Skeletal muscle tissue (tissue), 4 donors: ENCODE results near the gene TAOK3. TPM values are rescaled to one million over a fixed set of nuclear protein-coding genes. Genes with fewer than 3 reads are reported as not detected.

Experiments
- H3K27ac ChIP-seq: one replicate; pipeline ENCODE4 v1.7.0; 2013; ENCODE audit warnings: mild to moderate bottlenecking, low read depth, low read length, inconsistent platforms
- H3K27me3 ChIP-seq, 3 donors: one replicate each; pipeline ENCODE4 v1.7.0; 2013; ENCODE audit warnings: low read length in 3 of 3; ENCODE audit not compliant: control insufficient read depth in 3 of 3, insufficient read depth in 3 of 3
- H3K36me3 ChIP-seq, 3 donors: one replicate each; pipeline ENCODE4 v1.7.0; 2013; ENCODE audit warnings: low read length in 3 of 3; ENCODE audit not compliant: control insufficient read depth in 3 of 3, insufficient read depth in 3 of 3
- H3K4me1 ChIP-seq, 3 donors: one replicate each; pipeline ENCODE4 v1.7.0; 2013; ENCODE audit warnings: low read length in 3 of 3, mild to moderate bottlenecking in 3 of 3; ENCODE audit not compliant: control insufficient read depth in 3 of 3, insufficient read depth in 3 of 3
- H3K4me3 ChIP-seq, 3 donors: one replicate each; pipeline ENCODE4 v1.7.0; 2013; ENCODE audit warnings: low read length in 3 of 3
- H3K9ac ChIP-seq, 3 donors: one replicate each; pipeline ENCODE4 v1.7.0; 2013; ENCODE audit warnings: low read length in 3 of 3, mild to moderate bottlenecking in 3 of 3, moderate library complexity in 2 of 3, low read depth in 1 of 3
- H3K9me3 ChIP-seq, 3 donors: one replicate each; pipeline ENCODE4 v1.7.0; 2013; ENCODE audit warnings: low read length in 3 of 3; ENCODE audit not compliant: control insufficient read depth in 3 of 3
- total RNA-seq: library from RNA; depleted of rRNA; stranded (reverse); fragments of >200 nt; gene quantifications from one replicate; pipeline ENCODE4 v1.2.3, GENCODE V29; 2014
- donor health status: Osteomylitis.

TAOK3 gene
- total RNA-seq, 1 donor from 2014 or later: 9.4 TPM

DNA sequence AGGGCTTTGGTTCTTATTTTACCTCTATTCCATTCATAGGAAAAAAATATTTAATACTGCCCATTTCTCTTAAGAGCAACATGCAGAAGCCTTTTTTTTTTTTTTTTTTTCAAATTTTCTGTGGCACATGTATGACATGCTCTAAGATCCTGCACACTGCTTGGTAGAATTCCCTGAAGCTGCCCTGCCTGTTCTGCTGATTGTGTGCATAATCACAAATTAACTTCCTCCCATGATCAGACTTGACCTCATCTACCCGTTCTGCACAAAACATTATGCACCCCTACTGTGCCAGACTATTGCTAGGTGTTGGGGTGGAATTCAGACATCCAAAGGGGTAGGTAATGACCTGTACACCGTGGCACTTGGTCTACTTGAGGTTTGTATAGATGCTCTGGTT is 25.8 kb upstream of the TAOK3 start:
- Histone ChIP-seq H3K27ac (no peak overlapping the region), H3K27me3 (no peaks in the 10 kb centered on the region), H3K9me3 (no peaks in the 10 kb centered on the region), H3K4me1 (peaks cover 0 to 6% (median 2%) of the 10 kb centered on the region in 3 donors), H3K36me3 (peaks cover 17 to 70% (median 58%) of the 10 kb centered on the region in 3 donors), H3K9ac (no peak overlapping the region), H3K4me3 (no peak overlapping the region)

DNA sequence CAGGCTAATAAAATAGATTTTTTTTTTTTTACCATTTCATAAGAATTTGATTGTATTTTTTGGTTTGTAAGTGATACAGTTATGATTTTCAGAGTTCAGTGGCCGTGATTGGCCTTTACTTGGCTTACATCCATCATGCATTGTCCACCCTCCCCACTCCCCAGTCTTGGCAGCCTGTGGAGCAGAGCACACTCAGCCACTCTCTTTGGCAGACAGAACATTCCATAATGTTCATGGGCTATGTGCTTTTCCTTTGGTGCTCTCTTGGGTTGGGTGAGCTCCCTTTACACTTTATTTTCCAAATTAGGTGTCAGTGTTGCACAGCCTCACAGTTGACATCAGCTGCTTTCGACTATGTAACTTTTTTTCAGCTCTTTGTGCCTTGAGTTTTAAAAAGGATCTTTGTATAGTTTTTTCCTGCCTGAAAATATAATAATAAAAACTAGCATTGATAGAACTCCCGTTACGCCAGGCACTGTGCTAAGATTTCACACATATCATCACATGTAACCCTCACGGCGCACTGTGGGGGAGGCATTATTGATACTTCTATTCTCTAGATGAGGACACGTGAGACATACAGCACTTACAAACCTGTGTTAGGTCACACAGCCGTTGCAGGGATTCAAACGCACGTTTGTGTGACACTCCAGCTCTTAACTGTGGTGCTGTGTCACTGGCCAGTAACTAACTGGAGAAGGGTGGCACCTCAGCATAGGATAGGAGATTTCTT is 25.2 kb upstream of the TAOK3 start:
- Histone ChIP-seq H3K9me3 (no peaks in the 10 kb centered on the region), H3K36me3 (peaks cover 12 to 63% (median 57%) of the 10 kb centered on the region in 3 donors)

DNA sequence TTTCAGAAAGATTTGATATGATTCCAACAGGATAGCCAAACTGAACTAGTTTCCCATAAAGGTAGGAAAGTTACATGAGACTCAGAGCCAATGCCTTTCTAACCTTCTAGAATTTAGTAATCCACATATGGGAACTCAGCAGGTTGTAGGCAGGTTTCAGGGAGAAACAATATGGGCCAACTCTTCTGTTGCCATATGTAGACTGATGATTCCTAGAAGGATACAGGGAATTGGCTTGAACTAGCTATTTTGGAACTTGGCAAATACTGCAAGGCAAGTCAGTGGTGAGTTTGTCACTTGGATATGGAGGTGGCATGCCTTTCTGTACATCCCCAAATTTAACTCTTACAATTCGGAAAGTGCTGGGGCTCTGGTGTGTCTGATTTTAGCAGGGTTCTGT is 19.1 kb upstream of the TAOK3 start:
- Histone ChIP-seq H3K27ac (no peak overlapping the region), H3K4me1 (peaks cover 5 to 14% (median 5%) of the 10 kb centered on the region in 3 donors), H3K9me3 (no peaks in the 10 kb centered on the region), H3K36me3 (peaks cover 23 to 69% (median 50%) of the 10 kb centered on the region in 3 donors), H3K4me3 (no peak overlapping the region), H3K9ac (no peak overlapping the region), H3K27me3 (no peaks in the 10 kb centered on the region)

More for the DNA sequence above, 25.2 kb upstream of the TAOK3 start:
- no peak overlapping the region for H3K9ac ChIP-seq
- no peaks in the 10 kb centered on the region for H3K27me3 ChIP-seq
- H3K27ac ChIP-seq: no peak overlapping the region
- H3K4me3 ChIP-seq: no peak overlapping the region
- peaks cover 0 to 6% (median 2%) of the 10 kb centered on the region in 3 donors for H3K4me1 ChIP-seq

DNA sequence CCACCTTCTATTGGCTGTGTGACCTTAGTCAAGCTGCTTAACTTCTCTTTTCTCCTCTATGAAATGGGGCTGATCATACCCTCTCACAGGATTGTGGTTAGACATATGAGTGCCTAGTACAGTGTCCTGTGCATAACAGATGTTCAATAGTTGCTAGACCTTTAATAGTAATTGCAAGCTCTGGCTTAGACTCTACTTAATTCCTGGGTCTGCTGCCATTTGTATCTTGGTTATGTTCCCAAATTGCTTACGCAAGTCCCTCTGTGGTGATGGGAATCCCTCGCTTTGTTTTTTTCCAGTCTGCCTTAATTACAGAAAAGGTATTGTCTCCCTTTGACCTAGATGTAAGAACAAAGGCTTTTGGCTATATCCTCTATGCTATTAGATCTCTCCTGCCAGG is 18.7 kb upstream of the TAOK3 start:
- Histone ChIP-seq H3K4me1 (peaks cover 5 to 14% (median 5%) of the 10 kb centered on the region in 3 donors), H3K9ac (no peak overlapping the region), H3K27ac (no peak overlapping the region), H3K9me3 (no peaks in the 10 kb centered on the region), H3K27me3 (no peaks in the 10 kb centered on the region), H3K36me3 (peaks cover 26 to 73% (median 51%) of the 10 kb centered on the region in 3 donors), H3K4me3 (no peak overlapping the region)

DNA sequence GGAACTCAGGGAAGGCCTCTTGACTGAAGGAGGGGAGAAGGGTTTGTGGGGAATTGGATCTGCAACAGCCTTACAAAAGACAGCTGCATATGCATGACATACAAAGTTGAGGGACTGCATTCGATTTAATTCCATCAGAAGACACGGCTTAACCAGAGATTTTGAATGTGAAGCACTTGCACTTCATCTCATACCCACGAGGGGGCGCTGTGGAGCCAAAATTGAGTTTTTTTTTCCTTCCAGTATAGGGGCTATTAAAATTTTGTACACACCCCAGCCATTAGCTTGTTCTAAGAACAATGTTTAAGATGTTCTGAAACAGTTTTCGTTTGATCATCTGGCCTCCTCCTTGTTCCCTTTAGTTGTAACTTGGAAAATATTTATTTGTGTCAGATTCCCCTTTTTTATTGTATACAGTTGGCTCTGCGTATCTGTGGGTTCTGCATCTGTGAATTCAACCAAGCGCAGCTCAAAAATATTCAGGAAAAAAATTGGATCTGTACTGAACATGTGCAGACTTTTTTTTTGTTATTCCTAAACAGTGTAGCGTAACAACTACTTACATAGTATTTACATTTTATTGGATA is 5.3 kb upstream of the TAOK3 start:
- H3K27ac ChIP-seq: peak overlapping the region; percentile 92
- H3K9ac ChIP-seq: peak overlapping the region in 2 of 3 donors; percentile 55 to 84
- H3K9me3 ChIP-seq: no peaks in the 10 kb centered on the region
- peak overlapping the region; percentile 67 to 93 (median 90) for H3K4me3 ChIP-seq
- H3K36me3 ChIP-seq: peaks cover 10 to 21% (median 19%) of the 10 kb centered on the region in 3 donors
- no peaks in the 10 kb centered on the region for H3K27me3 ChIP-seq
- peaks cover 27 to 38% (median 32%) of the 10 kb centered on the region in 3 donors for H3K4me1 ChIP-seq

DNA sequence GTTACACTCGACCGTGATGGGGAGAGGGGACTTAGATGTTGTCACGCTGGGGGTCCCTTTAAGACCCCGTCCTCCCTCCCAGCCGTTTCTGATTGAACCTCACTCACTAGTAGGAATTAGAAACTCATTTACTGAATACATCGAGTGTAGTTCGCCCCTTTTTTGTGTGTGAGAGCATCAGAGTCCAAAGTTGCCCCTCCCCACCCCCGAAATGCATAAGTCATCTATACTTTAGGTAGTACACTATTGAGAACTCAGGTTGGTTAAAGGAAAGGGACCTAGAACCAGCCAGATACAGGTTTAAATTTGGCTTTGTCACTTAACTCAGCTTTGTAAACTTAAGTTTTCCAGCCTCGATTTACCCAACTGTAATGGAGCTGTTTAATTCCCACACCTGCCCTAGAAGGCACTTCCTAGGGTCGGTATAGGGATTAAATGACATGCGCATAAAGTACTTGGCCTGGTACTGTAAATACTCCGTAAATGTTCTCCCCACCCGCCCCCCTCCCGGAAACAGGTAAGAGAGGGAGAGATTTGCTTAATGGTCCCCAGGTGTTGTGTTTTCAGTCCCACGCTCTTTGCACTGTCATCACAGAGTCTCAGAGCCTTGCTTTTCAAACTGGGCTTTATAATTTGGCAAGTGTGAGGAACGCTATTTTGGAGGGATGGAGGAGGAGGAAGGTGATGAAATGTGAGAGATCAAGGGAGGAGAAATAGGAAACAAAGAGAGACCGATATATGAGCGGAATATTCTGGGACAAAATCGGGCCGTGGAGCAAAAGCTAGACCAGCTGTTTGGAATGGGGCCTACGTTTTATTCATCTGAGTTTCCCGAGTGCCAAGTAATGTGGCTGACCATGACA is 4.5 kb upstream of the TAOK3 start:
- H3K9me3 ChIP-seq: no peaks in the 10 kb centered on the region
- peak overlapping the region; percentile 55 to 90 (median 84) for H3K9ac ChIP-seq
- peak overlapping the region; percentile 67 to 93 (median 90) for H3K4me3 ChIP-seq
- peak overlapping the region; percentile 92 for H3K27ac ChIP-seq
- peaks cover 10 to 20% (median 18%) of the 10 kb centered on the region in 3 donors for H3K36me3 ChIP-seq
- H3K4me1 ChIP-seq: peaks cover 27 to 38% (median 32%) of the 10 kb centered on the region in 3 donors
- H3K27me3 ChIP-seq: no peaks in the 10 kb centered on the region

DNA sequence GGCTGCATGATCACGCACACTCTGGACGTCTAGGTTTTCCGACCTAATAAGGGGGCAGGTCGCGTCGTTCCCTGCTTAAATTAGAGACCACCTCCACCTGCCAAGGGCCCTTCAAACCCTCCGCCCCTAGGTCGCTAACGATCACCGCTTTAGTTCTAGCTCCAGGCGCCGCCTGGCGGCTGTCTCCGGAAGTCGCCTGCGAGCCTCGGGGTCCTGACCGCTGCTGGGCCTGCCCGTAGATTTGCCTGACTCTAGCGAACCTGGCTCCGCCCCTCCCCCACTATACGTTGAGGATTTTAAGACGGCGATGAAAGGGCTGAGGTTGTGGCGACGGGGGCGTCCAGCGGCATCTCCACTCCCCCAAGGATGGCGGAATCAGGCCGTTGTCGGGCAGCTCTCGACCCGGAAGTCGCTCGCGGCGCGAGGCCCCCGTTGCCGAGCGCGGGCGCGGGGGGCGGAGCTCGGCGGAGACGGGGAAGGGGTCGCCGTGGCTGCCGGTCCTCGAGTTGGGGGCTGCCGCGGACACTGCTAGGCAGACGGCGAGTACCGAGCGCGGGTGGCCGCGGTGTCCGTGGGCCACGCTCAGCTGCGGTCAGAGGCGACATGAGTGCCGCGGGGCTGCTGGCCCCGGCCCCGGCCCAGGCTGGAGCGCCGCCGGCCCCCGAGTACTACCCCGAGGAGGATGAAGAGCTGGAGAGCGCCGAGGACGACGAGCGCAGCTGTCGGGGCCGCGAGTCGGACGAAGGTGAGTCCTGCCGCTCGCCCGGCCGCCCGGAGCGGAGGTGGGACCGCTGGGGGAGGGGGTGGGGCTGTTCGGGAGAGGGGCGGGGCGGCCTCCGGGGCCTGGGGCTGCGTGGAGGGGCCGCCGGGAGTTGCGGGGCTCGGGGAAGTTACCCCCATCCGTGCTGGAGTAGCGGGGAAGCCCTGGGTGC is 3.6 kb upstream of the TAOK3 start, which contains the start of gene SUDS3:
TSS of gene SUDS3 (plus strand) at position 467 of the 932 bp plus-strand sequence. CDS start at position 604, 137 bp downstream.
- Histone ChIP-seq H3K27me3 (no peaks in the 10 kb centered on the region), H3K4me1 (peaks cover 27 to 38% (median 33%) of the 10 kb centered on the region in 3 donors), H3K9ac (peak within 1 kb of the TSS; percentile 81 to 96 (median 90)), H3K27ac (peak within 1 kb of the TSS; percentile 92), H3K9me3 (no peaks in the 10 kb centered on the region), H3K36me3 (peaks cover 10 to 17% (median 13%) of the 10 kb centered on the region in 3 donors), H3K4me3 (peak within 1 kb of the TSS; percentile 67 to 93 (median 90))

DNA sequence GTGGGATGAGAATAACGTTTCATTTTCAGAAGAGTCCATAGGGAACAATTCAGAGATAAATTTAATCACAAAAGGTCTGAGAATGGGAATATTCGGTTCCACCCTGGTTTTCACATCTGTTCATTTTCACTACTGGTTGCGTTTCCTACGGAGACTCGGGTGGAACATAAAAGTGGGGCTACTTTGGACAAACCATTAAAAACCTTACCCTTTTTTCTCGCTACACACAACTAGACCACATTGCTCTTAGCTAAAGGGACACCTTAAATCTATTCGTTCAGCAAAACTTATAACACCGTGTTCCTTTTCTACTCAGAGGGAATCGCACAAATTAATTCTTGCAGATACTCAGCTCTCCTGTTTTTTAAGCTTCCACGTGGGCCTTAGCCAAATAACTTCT is 2.6 kb upstream of the TAOK3 start:
- H3K36me3 ChIP-seq: peaks cover 8 to 10% (median 9%) of the 10 kb centered on the region in 3 donors
- peak overlapping the region; percentile 25 to 81 (median 36) for H3K9ac ChIP-seq
- H3K4me3 ChIP-seq: peak overlapping the region; percentile 7 to 93 (median 8)
- no peaks in the 10 kb centered on the region for H3K27me3 ChIP-seq
- H3K9me3 ChIP-seq: no peaks in the 10 kb centered on the region
- H3K4me1 ChIP-seq: peaks cover 27 to 47% (median 42%) of the 10 kb centered on the region in 3 donors
- peak overlapping the region; percentile 92 for H3K27ac ChIP-seq

DNA sequence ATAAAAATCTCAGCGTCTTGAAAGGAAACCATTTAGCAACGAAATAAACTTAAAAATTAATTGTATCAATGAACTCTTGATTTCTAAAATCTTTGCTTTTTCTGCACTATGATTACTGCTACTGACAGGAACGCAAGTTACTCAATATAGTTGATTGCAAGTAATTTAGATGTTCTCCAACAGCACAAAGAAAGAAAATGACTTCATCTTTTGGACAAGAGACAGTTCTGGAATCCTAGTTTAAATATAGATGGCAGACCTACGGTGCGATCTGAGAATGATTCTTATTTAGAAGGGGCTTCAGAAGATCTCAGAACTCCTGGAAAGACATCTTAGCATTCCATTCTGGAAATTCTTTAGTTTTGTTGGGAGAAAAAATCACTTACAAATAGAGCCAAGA is 2.2 kb upstream of the TAOK3 start:
- peak overlapping the region; percentile 7 to 93 (median 8) for H3K4me3 ChIP-seq
- H3K27me3 ChIP-seq: no peaks in the 10 kb centered on the region
- peaks cover 5 to 6% (median 6%) of the 10 kb centered on the region in 3 donors for H3K36me3 ChIP-seq
- H3K27ac ChIP-seq: peak overlapping the region; percentile 92
- no peaks in the 10 kb centered on the region for H3K9me3 ChIP-seq
- peak overlapping the region; percentile 25 to 81 (median 36) for H3K9ac ChIP-seq
- H3K4me1 ChIP-seq: peaks cover 27 to 47% (median 44%) of the 10 kb centered on the region in 3 donors
